ENCODE results near the gene S100P. TPM values are rescaled to one million over a fixed set of nuclear protein-coding genes. Genes with fewer than 3 reads are reported as not detected.
A peak's percentile ranks its signal among the peaks of the same experiment; 100 is the strongest.
"Not testable (repeated sequence)": the region's sequence is repeated elsewhere in the genome, so short reads cannot be mapped to it uniquely, and the experiment has no call there.

The S100P gene
- total and polyA plus RNA-seq, 2 donors from 2014 or later, result not detected

- intact Hi-C loops (cut with DNase I), result no loop called here
- no peak for TF ChIP-seq CTCF (IDR thresholded peaks at IDR 0.05; ENCODE audit: borderline replicate concordance, extremely low read depth, insufficient read depth)
- peaks cover 0 to 2% (median 0%) of the 10 kb centered on the region in 3 donors for H3K36me3 ChIP-seq (ENCODE audit: control insufficient read depth in 2 of 3, insufficient read depth in 3 of 3, low read length in 3 of 3)
- H3K9me3 ChIP-seq (ENCODE audit: control insufficient read depth in 2 of 3, insufficient read depth in 1 of 3, low read length in 3 of 3), result no peaks in the 10 kb centered on the region
- no peak overlapping the region for H3K4me3 ChIP-seq (ENCODE audit: low read length in 3 of 3)
- FAIRE-seq, result no peak
- no peak overlapping the region for H3K9ac ChIP-seq (ENCODE audit: low read length in 3 of 3)
- H3K27ac ChIP-seq (ENCODE audit: low read depth in 2 of 2, low read length in 2 of 2), result no peak overlapping the region
- no peak for DNase-seq
- no peaks in the 10 kb centered on the region for H3K27me3 ChIP-seq (ENCODE audit: control insufficient read depth, insufficient read depth, low read length)
- H3K4me1 ChIP-seq (ENCODE audit: control insufficient read depth in 2 of 3, insufficient read depth in 2 of 3, low read depth in 1 of 3, low read length in 3 of 3), result peaks cover 6 to 21% (median 14%) of the 10 kb centered on the region in 3 donors
Observed at GRCh38 chr4:6671648-6672047, 22.0 kb upstream of the S100P start.

GRCh38 chr4:6672131-6672530, 21.5 kb upstream of the S100P start:
- Histone ChIP-seq H3K4me3 (ENCODE audit: low read length in 3 of 3) (no peak overlapping the region), H3K9ac (ENCODE audit: low read length in 3 of 3) (no peak overlapping the region), H3K9me3 (ENCODE audit: control insufficient read depth in 2 of 3, insufficient read depth in 1 of 3, low read length in 3 of 3) (no peaks in the 10 kb centered on the region), H3K4me1 (ENCODE audit: control insufficient read depth in 2 of 3, insufficient read depth in 2 of 3, low read depth in 1 of 3, low read length in 3 of 3) (peaks cover 6 to 23% (median 14%) of the 10 kb centered on the region in 3 donors), H3K27ac (ENCODE audit: low read depth in 2 of 2, low read length in 2 of 2) (no peak overlapping the region), H3K36me3 (ENCODE audit: control insufficient read depth in 2 of 3, insufficient read depth in 3 of 3, low read length in 3 of 3) (peaks cover 0 to 2% (median 0%) of the 10 kb centered on the region in 3 donors), H3K27me3 (ENCODE audit: control insufficient read depth, insufficient read depth, low read length) (no peaks in the 10 kb centered on the region)
- DNase-seq (no peak), FAIRE-seq (no peak)
- intact Hi-C loops (cut with DNase I), result no loop called here
- TF ChIP-seq CTCF (IDR thresholded peaks at IDR 0.05; ENCODE audit: borderline replicate concordance, extremely low read depth, insufficient read depth), result no peak

DNA sequence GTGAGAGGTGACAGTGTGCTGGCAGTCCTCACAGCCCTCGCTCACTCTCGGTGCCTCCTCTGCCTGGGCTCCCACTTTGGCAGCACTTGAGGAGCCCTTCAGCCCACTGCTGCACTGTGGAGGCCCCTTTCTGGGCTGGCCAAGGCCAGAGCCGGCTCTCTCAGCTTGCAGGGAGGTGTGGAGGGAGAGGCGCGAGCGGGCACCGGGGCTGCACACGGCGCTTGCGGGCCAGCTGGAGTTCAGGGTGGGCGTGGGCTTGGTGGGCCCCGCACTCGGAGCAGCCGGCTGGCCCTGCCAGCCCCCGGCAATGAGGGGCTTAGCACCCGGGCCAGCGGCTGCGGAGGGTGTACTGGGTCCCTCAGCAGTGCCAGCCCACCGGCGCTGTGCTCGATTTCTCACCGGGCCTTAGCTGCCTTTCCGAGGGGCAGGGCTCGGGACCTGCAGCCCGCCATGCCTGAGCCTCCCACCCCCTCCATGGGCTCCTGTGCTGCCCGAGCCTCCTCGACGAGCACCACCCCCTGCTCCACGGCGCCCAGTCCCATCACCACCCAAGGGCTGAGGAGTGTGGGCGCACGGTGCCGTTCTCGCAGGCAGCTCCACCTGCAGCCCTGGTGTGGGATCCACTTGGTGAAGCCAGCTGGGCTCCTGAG, 21.0 kb upstream of the S100P start:
- intact Hi-C loops (cut with DNase I); H3K27ac ChIP-seq (ENCODE audit: low read depth in 2 of 2, low read length in 2 of 2); H3K4me3 ChIP-seq (ENCODE audit: low read length in 3 of 3): not testable (repeated sequence)

GRCh38 chr4:6673191-6673659, 20.5 kb upstream of the S100P start:
- H3K36me3 ChIP-seq (ENCODE audit: control insufficient read depth in 2 of 3, insufficient read depth in 3 of 3, low read length in 3 of 3); intact Hi-C loops (cut with DNase I); H3K9me3 ChIP-seq (ENCODE audit: control insufficient read depth in 2 of 3, insufficient read depth in 1 of 3, low read length in 3 of 3); H3K27me3 ChIP-seq (ENCODE audit: control insufficient read depth, insufficient read depth, low read length); FAIRE-seq: not testable (repeated sequence)
- H3K4me3 ChIP-seq (ENCODE audit: low read length in 3 of 3), result peak overlapping the region; percentile 68 to 94 (median 85)
- H3K27ac ChIP-seq (ENCODE audit: low read depth in 2 of 2, low read length in 2 of 2), result peak overlapping the region; percentile 77 to 82
- peak overlapping the region; percentile 67 to 89 (median 71) for H3K9ac ChIP-seq (ENCODE audit: low read length in 3 of 3)
- DNase-seq, result peak in 2 of 5 donors; percentile 52 to 54
- peaks cover 6 to 23% (median 14%) of the 10 kb centered on the region in 3 donors for H3K4me1 ChIP-seq (ENCODE audit: control insufficient read depth in 2 of 3, insufficient read depth in 2 of 3, low read depth in 1 of 3, low read length in 3 of 3)

More for the DNA sequence above, 21.0 kb upstream of the S100P start:
- not testable (repeated sequence) for H3K27me3 ChIP-seq (ENCODE audit: control insufficient read depth, insufficient read depth, low read length); H3K9me3 ChIP-seq (ENCODE audit: control insufficient read depth in 2 of 3, insufficient read depth in 1 of 3, low read length in 3 of 3); H3K9ac ChIP-seq (ENCODE audit: low read length in 3 of 3); FAIRE-seq; H3K36me3 ChIP-seq (ENCODE audit: control insufficient read depth in 2 of 3, insufficient read depth in 3 of 3, low read length in 3 of 3)
- DNase-seq, result peak in 1 of 5 donors; percentile 76
- peaks cover 6 to 23% (median 14%) of the 10 kb centered on the region in 3 donors for H3K4me1 ChIP-seq (ENCODE audit: control insufficient read depth in 2 of 3, insufficient read depth in 2 of 3, low read depth in 1 of 3, low read length in 3 of 3)

Measured in kidney (tissue), 14 donors.